Endothelial cell of umbilical vein (primary cell): ENCODE measurements around the gene PWWP2A. TPM values are rescaled to one million over a fixed set of nuclear protein-coding genes. Genes with fewer than 3 reads are reported as not detected.

Experiments
- BruUV-seq: library from RNA; stranded (reverse); fragments of 400-500 nt; replicated peaks from 2 replicates; lab custom pipeline; 2021; lab: Mats Ljungman, UMichigan
- CTCF ChIA-PET: fragments of 300-600, 350-600 bp; sonication (Branson Sonifier 250); formaldehyde crosslinking; loops from one replicate; lab custom pipeline; 2021; ENCODE audit warnings: antibody characterized with exemption, inconsistent platforms; lab: Charles Lee
- POLR2A ChIA-PET: fragments of 300-600, 350-600 bp; sonication (Branson Sonifier 250); formaldehyde crosslinking; loops from one replicate; lab custom pipeline; 2021; ENCODE audit warnings: antibody characterized with exemption, inconsistent platforms; lab: Charles Lee
- DNase-seq: peaks from one replicate; pipeline ENCODE4 v3.0.0-alpha.2; 2011; ENCODE audit warnings: low read depth, low spot score
- FAIRE-seq: peaks from 2 replicates; lab custom pipeline; 2011; peaks lifted over from hg19 to GRCh38; lab: Jason Lieb, UNC
- H2AFZ ChIP-seq: 2 replicates; pipeline ENCODE4 v1.6.0; 2012; ENCODE audit warnings: low read depth, low read length, control low read depth, inconsistent platforms
- H3K27ac ChIP-seq: 2 replicates; pipeline ENCODE4 v1.5.1; 2011; ENCODE audit warnings: low read depth, mild to moderate bottlenecking, control low read depth, low read length, moderate library complexity; ENCODE audit not compliant: insufficient read depth
- H3K27me3 ChIP-seq, 2 experiments: 2 replicates each; pipeline versions ENCODE4 v1.6.0 to v1.6.1; 2011; ENCODE audit warnings: low read length in 2 of 2, mixed read lengths in 1 of 2; ENCODE audit not compliant: control insufficient read depth in 2 of 2, insufficient read depth in 2 of 2
- H3K36me3 ChIP-seq, 2 experiments: 2 replicates in 1 of 2; 3 replicates in 1 of 2; pipeline ENCODE4 v1.5.1; 2011; ENCODE audit warnings: low read length in 2 of 2, mild to moderate bottlenecking in 1 of 2, moderate library complexity in 1 of 2; ENCODE audit not compliant: control insufficient read depth in 2 of 2, insufficient read depth in 2 of 2; ENCODE audit errors: extremely low read depth in 1 of 2
- H3K4me1 ChIP-seq: 3 replicates; pipeline ENCODE4 v1.5.1; 2011; ENCODE audit warnings: mild to moderate bottlenecking, low read length; ENCODE audit not compliant: control insufficient read depth, insufficient read depth; ENCODE audit errors: extremely low read depth
- H3K4me2 ChIP-seq: 2 replicates; pipeline ENCODE4 v1.6.1; 2011; ENCODE audit warnings: low read length, control low read depth, mixed read lengths; ENCODE audit not compliant: insufficient read depth
- H3K4me3 ChIP-seq, 3 experiments: fragments of 200-600 bp in 1 of 3; sonication (generic), shearing (Covaris generic) in 1 of 3; replicated peaks in 1 of 3; 2 replicates each; pipeline ENCODE4 v1.5.1; 2011 to 2016; ENCODE audit warnings: control low read depth in 3 of 3, low read length in 3 of 3, mild to moderate bottlenecking in 2 of 3, inconsistent platforms in 1 of 3, low read depth in 1 of 3, moderate library complexity in 1 of 3; ENCODE audit not compliant: insufficient read depth in 1 of 3
- H3K79me2 ChIP-seq: 2 replicates; pipeline ENCODE4 v1.6.0; 2012; ENCODE audit warnings: low read length, inconsistent platforms; ENCODE audit not compliant: control insufficient read depth, insufficient read depth
- H3K9ac ChIP-seq: replicated peaks from 2 replicates; pipeline ENCODE3; 2011; ENCODE audit warnings: low read length, control low read depth; ENCODE audit not compliant: insufficient read depth; ENCODE audit errors: extremely low read depth
- H3K9me1 ChIP-seq: replicated peaks from 3 replicates; pipeline ENCODE4 v1.6.0; 2011; ENCODE audit warnings: mild to moderate bottlenecking, low read length; ENCODE audit not compliant: control insufficient read depth, insufficient read depth; ENCODE audit errors: extremely low read depth
- H3K9me3 ChIP-seq: replicated peaks from 2 replicates; pipeline ENCODE4 v1.5.1; 2012; ENCODE audit warnings: low read length, inconsistent platforms; ENCODE audit not compliant: control insufficient read depth, insufficient read depth
- H4K20me1 ChIP-seq: replicated peaks from 2 replicates; pipeline ENCODE3; 2011; ENCODE audit warnings: mild to moderate bottlenecking, low read length; ENCODE audit not compliant: control insufficient read depth, insufficient read depth; ENCODE audit errors: extremely low read depth
- CTCF ChIP-seq, 2 donors: IDR thresholded peaks; 1 replicate in 1 of 2; 2 replicates in 1 of 2; pipeline ENCODE4 v1.5.1; 2011; ENCODE audit warnings: low read length in 2 of 2, mild to moderate bottlenecking in 2 of 2, moderate library complexity in 2 of 2, control low read depth in 1 of 2, inconsistent platforms in 1 of 2, low read depth in 1 of 2; ENCODE audit not compliant: insufficient read depth in 1 of 2; ENCODE audit errors: extremely low read depth in 1 of 2
- EZH2 ChIP-seq: IDR thresholded peaks from 2 replicates; pipeline ENCODE4 v1.6.1; 2012; ENCODE audit warnings: borderline replicate concordance, low read depth, mild to moderate bottlenecking, moderate library complexity, low read length, inconsistent platforms; ENCODE audit not compliant: severe bottlenecking
- FOS ChIP-seq: IDR thresholded peaks from 2 replicates; pipeline ENCODE4 v1.6.1; 2011; ENCODE audit warnings: mild to moderate bottlenecking, low read length, moderate library complexity, borderline replicate concordance; ENCODE audit not compliant: insufficient read depth
- GATA2 ChIP-seq: IDR thresholded peaks from 2 replicates; pipeline ENCODE4 v1.7.0; 2011; ENCODE audit warnings: low read depth, mild to moderate bottlenecking, moderate library complexity, mixed read lengths, low read length; ENCODE audit not compliant: insufficient read length, insufficient read depth
- JUN ChIP-seq: IDR thresholded peaks from 2 replicates; pipeline ENCODE4 v1.6.1; 2011; ENCODE audit warnings: borderline replicate concordance, low read depth; ENCODE audit not compliant: insufficient read length, insufficient read depth
- MYC ChIP-seq: IDR thresholded peaks from one replicate; pipeline ENCODE4 v1.6.1; 2011; ENCODE audit warnings: mild to moderate bottlenecking, low read depth, low read length
- POLR2A ChIP-seq: IDR thresholded peaks from 2 replicates; pipeline ENCODE4 v1.6.1; 2012; ENCODE audit warnings: low read depth, mild to moderate bottlenecking, control low read depth, low read length
- POLR2AphosphoS5 ChIP-seq: IDR thresholded peaks from 2 replicates; pipeline ENCODE4 v1.6.1; 2012; ENCODE audit warnings: low read depth, mild to moderate bottlenecking, control low read depth, low read length, moderate library complexity; ENCODE audit not compliant: insufficient read depth
- dilution Hi-C: fragments of 300-500 bp; cut with MboI; formaldehyde crosslinking; loops from one replicate; pipeline ENCODE4 v1.15.0; 2019; ENCODE audit warnings: low sequenced_read_pairs; ENCODE audit not compliant: extremely low pct_ligation_motif_present
- intact Hi-C: fragments of 100-400 bp; cut with micrococcal nuclease; formaldehyde crosslinking; loops from one replicate; pipeline ENCODE4 v1.10.0; 2022
- polyA plus RNA-seq, 4 experiments: library from polyadenylated mRNA; depleted of rRNA in 3 of 4; stranded (reverse) in 3 of 4; unstranded in 1 of 4; fragments of >200 nt; gene quantifications; 2 replicates each; pipeline versions ENCODE4 v1.2.1 to v1.2.3, GENCODE V29; 2011 to 2012; ENCODE audit warnings: missing spikeins in 1 of 4
- total RNA-seq: library from RNA; stranded (reverse); gene quantifications from 2 replicates; pipeline ENCODE4 v1.2.3, GENCODE V29; 2021
- TF ChIP-seq, protein P1 (sequence below): IDR thresholded peaks from 2 replicates; pipeline ENCODE4 v1.6.1; 2011; ENCODE audit not compliant: insufficient read depth, insufficient read length

PWWP2A gene
- total and polyA plus RNA-seq, 2 donors (not counting 3 experiments of a cell fraction or from before 2014, with no cell fraction given): 4.6 to 19.3 TPM

DNA sequence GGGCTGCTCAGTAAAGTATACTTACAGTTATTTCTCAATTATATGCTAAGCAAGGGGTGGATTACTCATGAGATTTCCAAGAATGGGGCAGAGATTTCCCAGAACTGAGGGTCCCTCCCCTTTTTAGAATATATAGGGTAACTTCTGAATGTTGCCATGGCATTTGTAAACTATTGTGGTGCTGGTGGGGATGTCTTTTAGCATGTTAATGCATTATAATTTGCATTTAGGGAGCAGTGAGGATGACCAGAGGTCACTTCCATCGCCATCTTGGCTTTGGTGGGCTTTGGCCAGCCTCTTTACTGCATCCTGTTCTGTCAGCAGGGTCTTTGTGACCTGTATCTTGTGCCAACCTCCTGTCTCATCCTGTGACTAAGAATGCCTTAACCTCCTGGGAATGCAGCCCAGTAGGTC, 74.9 kb downstream of the PWWP2A start:
- TF ChIP-seq JUN (no peak), POLR2AphosphoS5 (no peak), MYC (no peak), GATA2 (no peak), POLR2A (no peak), CTCF (IDR thresholded peaks at IDR 0.05; ENCODE audit: extremely low read depth in 1 of 2, insufficient read depth in 1 of 2, low read depth in 1 of 2, low read length in 2 of 2) (no peak), FOS (no peak), EZH2 (no peak)
- TF ChIP-seq, protein P1, sequence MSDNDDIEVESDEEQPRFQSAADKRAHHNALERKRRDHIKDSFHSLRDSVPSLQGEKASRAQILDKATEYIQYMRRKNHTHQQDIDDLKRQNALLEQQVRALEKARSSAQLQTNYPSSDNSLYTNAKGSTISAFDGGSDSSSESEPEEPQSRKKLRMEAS: no peak
- FAIRE-seq (no peak), DNase-seq (peak; percentile 18)
- Histone ChIP-seq H2AFZ (no peak overlapping the region), H3K4me1 (peaks cover 6% of the 10 kb centered on the region), H3K9me3 (no peaks in the 10 kb centered on the region), H3K27me3 (no peaks in the 10 kb centered on the region), H3K79me2 (no peaks in the 10 kb centered on the region), H3K36me3 (peaks cover 4 to 10% of the 10 kb centered on the region in 2 experiments), H4K20me1 (no peaks in the 10 kb centered on the region), H3K9me1 (no peaks in the 10 kb centered on the region), H3K9ac (no peak overlapping the region), H3K4me2 (no peak overlapping the region), H3K27ac (no peak overlapping the region), H3K4me3 (no peak overlapping the region)
- POLR2A ChIA-PET: no interaction called here
- CTCF ChIA-PET: interaction anchor here (1.3 kb wide), 1 partner anchor 27 kb away, joined by 5 read pairs; no protein-coding TSS in a partner anchor
- intact Hi-C loops (no loop called here), dilution Hi-C loops (no loop called here)
- BruUV-seq: no TSS peak
